ENCODE data around the gene ATP5PB. TPM values are rescaled to one million over a fixed set of nuclear protein-coding genes. Genes with fewer than 3 reads are reported as not detected.

ATP5PB gene, protein sequence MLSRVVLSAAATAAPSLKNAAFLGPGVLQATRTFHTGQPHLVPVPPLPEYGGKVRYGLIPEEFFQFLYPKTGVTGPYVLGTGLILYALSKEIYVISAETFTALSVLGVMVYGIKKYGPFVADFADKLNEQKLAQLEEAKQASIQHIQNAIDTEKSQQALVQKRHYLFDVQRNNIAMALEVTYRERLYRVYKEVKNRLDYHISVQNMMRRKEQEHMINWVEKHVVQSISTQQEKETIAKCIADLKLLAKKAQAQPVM
- total RNA-seq (100 to 1,000 TPM; 194 to 200 TPM), polyA plus RNA-seq (100 to 1,000 TPM; 206 to 256 TPM)
- long read RNA-seq, donor 1, transcript ATP5PB-202 (7 exons, 3,156 nt): major isoform, 123 of 144 reads
- long read RNA-seq, donor 1, partial matches to known transcripts: 18 of 144 reads
- long read RNA-seq, donor 1, other reads (novel, unspliced or antisense): 0 of 144 reads
- long read RNA-seq, donor 2, transcript ATP5PB-202 (7 exons, 3,156 nt): major isoform, 37 of 39 reads
- long read RNA-seq, donor 2, partial matches to known transcripts: 0 of 39 reads
- long read RNA-seq, donor 2, other reads (novel, unspliced or antisense): 0 of 39 reads
- long read RNA-seq, donor 3, transcript ATP5PB-202 (7 exons, 3,156 nt): major isoform, 46 of 83 reads
- long read RNA-seq, donor 3, partial matches to known transcripts: 26 of 83 reads
- long read RNA-seq, donor 3, other reads (novel, unspliced or antisense): 9 of 83 reads
- long read RNA-seq, donor 4, transcript ATP5PB-202 (7 exons, 3,156 nt): major isoform, 49 of 80 reads
- long read RNA-seq, donor 4, partial matches to known transcripts: 30 of 80 reads
- long read RNA-seq, donor 4, other reads (novel, unspliced or antisense): 0 of 80 reads
- long read RNA-seq, donor 5, transcript ATP5PB-202 (7 exons, 3,156 nt): major isoform, 120 of 184 reads
- long read RNA-seq, donor 5, partial matches to known transcripts: 53 of 184 reads
- long read RNA-seq, donor 5, other reads (novel, unspliced or antisense): 8 of 184 reads

DNA sequence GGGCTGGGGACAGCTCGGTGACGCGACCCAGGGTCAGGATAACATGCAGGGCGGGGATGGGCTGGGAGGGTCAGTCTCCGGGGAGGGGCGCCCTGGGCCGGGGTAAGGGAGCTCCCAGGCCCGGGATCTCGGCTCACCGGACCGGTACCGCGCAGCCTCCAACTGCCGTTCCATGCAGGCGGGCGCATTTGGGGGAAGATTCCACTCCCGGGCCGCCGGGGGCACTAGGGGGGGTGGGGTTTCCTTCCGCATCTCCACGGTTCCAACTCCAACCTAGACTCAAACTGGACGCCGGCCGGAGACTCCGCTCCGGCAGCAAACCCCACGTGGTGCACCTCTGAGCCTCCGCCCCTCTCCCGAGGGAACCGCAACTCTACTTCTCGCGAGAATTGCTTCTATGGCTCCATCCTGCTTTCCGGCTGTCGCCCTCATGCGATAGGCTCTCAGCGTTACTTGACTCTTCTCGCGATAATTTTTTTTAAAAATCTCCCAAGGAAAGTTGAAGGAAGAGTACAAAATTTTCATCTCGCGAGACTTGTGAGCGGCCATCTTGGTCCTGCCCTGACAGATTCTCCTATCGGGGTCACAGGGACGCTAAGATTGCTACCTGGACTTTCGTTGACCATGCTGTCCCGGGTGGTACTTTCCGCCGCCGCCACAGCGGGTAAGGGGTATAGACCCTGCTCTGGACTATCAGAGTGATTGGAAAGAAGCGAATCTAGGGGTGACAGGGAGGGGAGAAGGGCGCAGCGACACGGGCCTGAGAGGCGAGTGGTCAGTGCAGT is at the start of gene ATP5PB, which contains the start of gene WDR77:
Gene ATP5PB, plus strand, starts transcription at position 547 of the 785 bp plus-strand sequence. Its CDS starts 78 bp downstream, at position 625.
Gene WDR77, minus strand, starts transcription at position 339 of the 785 bp plus-strand sequence. Its CDS starts 87 bp downstream, at position 252.
- Histone ChIP-seq H3K27me3 (ENCODE audit: control insufficient read depth in 3 of 3, insufficient read depth in 3 of 3, low read length in 2 of 3) (no peaks in the 10 kb centered on the region), H3K9me3 (ENCODE audit: control insufficient read depth in 4 of 4, insufficient read depth in 3 of 4, low read length in 3 of 4) (no peaks in the 10 kb centered on the region), H3K4me3 (peak within 1 kb of the TSS; percentile 86), H3K36me3 (ENCODE audit: control insufficient read depth in 4 of 4, insufficient read depth in 4 of 4, low read length in 4 of 4) (peaks cover 8 to 14% (median 11%) of the 10 kb centered on the region in 4 donors), H3K4me1 (ENCODE audit: control insufficient read depth in 5 of 5, insufficient read depth in 5 of 5, low read length in 5 of 5) (peaks cover 2 to 36% (median 14%) of the 10 kb centered on the region in 5 donors), H3K27ac (ENCODE audit: low read depth in 1 of 2, low read length in 1 of 2) (peak within 1 kb of the TSS; percentile 84 to 94), H3K9ac (ENCODE audit: insufficient read depth in 1 of 2, low read length in 2 of 2) (peak within 1 kb of the TSS; percentile 94 to 95)
- 0% methylated on average over 44 to 54 of the region's 54 CpGs for WGBS, 2 donors
- ATAC-seq (ENCODE audit: insufficient read depth, low FRiP score) (peak; percentile 98), DNase-seq (peak; percentile 97 to 100 (median 100))
- TF ChIP-seq, protein P1, sequence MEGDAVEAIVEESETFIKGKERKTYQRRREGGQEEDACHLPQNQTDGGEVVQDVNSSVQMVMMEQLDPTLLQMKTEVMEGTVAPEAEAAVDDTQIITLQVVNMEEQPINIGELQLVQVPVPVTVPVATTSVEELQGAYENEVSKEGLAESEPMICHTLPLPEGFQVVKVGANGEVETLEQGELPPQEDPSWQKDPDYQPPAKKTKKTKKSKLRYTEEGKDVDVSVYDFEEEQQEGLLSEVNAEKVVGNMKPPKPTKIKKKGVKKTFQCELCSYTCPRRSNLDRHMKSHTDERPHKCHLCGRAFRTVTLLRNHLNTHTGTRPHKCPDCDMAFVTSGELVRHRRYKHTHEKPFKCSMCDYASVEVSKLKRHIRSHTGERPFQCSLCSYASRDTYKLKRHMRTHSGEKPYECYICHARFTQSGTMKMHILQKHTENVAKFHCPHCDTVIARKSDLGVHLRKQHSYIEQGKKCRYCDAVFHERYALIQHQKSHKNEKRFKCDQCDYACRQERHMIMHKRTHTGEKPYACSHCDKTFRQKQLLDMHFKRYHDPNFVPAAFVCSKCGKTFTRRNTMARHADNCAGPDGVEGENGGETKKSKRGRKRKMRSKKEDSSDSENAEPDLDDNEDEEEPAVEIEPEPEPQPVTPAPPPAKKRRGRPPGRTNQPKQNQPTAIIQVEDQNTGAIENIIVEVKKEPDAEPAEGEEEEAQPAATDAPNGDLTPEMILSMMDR (IDR thresholded peaks at IDR 0.05; ENCODE audit: control extremely low read depth, extremely low read depth): no peak

DNA sequence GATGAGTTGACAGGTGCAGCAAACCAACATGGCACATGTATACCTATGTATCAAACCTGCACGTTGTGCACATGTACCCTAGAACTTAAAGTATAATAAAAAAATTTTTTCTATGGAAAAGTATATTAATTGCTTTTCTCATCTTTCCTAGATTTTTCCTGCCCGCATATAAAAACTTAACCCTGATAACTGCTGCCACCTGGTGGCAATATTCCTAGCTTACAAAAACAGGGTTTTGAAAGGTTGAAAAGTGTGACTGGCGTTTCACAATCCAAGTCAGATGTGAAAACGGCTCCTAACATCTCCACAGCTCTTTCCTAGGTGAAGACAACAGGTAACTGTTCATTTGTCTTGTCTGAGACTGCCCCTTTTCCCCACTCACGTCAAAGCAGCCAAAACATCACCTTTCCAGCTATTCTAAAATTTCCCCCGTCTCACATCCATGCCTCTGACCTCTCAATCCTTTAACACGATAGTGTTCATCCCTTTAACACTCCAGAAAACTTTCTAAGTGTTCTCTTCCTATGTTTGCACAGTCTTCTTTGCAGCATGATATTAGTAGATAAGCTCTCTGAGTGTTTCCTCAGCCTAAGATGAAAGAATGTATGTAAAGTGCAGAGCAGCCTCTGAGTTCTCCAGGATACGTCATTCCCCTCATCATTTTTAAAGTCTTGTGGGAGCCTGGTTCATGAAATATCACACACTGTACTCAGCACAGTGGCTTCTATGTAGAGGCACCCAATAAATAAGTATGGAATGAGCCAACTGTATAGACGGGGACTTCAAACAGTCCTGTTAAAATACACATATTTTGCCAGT is 49.3 kb upstream of the ATP5PB start:
- WGBS, 2 donors: 26 to 37% methylated on average over 9 of the region's 9 CpGs
- no peaks in the 10 kb centered on the region for H3K9me3 ChIP-seq (ENCODE audit: control insufficient read depth in 4 of 4, insufficient read depth in 3 of 4, low read length in 3 of 4)
- no peak overlapping the region for H3K9ac ChIP-seq (ENCODE audit: insufficient read depth in 1 of 2, low read length in 2 of 2)
- TF ChIP-seq, protein P1 (IDR thresholded peaks at IDR 0.05; ENCODE audit: control extremely low read depth, extremely low read depth): peak; percentile 63
- ATAC-seq (ENCODE audit: insufficient read depth, low FRiP score): peak; percentile 83
- H3K27ac ChIP-seq (ENCODE audit: low read depth in 1 of 2, low read length in 1 of 2): no peak overlapping the region
- no peaks in the 10 kb centered on the region for H3K4me1 ChIP-seq (ENCODE audit: control insufficient read depth in 5 of 5, insufficient read depth in 5 of 5, low read length in 5 of 5)
- peak; percentile 54 to 80 (median 74) for DNase-seq
- H3K27me3 ChIP-seq (ENCODE audit: control insufficient read depth in 3 of 3, insufficient read depth in 3 of 3, low read length in 2 of 3): no peaks in the 10 kb centered on the region
- no peak overlapping the region for H3K4me3 ChIP-seq
- no peaks in the 10 kb centered on the region for H3K36me3 ChIP-seq (ENCODE audit: control insufficient read depth in 4 of 4, insufficient read depth in 4 of 4, low read length in 4 of 4)

DNA sequence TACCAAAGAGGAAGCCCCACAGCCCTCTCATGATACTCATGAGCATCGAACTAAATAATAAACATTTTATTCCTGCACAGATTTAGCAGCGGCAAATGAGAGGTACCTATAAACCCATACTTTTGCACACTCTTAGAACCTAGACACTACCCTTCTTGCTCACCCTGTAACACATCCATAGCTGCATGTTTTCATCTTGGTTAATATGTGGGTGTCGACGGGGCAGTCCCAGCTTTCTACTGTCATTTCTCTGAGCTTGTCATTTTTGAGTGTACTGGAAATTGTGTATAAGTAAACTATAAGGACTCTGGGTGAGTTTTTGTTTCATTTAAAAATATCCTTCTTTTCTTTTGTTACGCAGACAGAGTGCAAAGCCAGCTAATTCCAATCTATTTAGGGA is 47.2 kb upstream of the ATP5PB start:
- H3K4me3 ChIP-seq: no peak overlapping the region
- H3K27ac ChIP-seq (ENCODE audit: low read depth in 1 of 2, low read length in 1 of 2): no peak overlapping the region
- H3K9ac ChIP-seq (ENCODE audit: insufficient read depth in 1 of 2, low read length in 2 of 2): no peak overlapping the region
- DNase-seq (no peak), ATAC-seq (ENCODE audit: insufficient read depth, low FRiP score) (no peak)
- no peaks in the 10 kb centered on the region for H3K36me3 ChIP-seq (ENCODE audit: control insufficient read depth in 4 of 4, insufficient read depth in 4 of 4, low read length in 4 of 4)
- H3K27me3 ChIP-seq (ENCODE audit: control insufficient read depth in 3 of 3, insufficient read depth in 3 of 3, low read length in 2 of 3): no peaks in the 10 kb centered on the region
- H3K9me3 ChIP-seq (ENCODE audit: control insufficient read depth in 4 of 4, insufficient read depth in 3 of 4, low read length in 3 of 4): no peaks in the 10 kb centered on the region
- 84 to 91% methylated on average over 5 of the region's 5 CpGs for WGBS, 2 donors
- peaks cover 0 to 13% (median 5%) of the 10 kb centered on the region in 5 donors for H3K4me1 ChIP-seq (ENCODE audit: control insufficient read depth in 5 of 5, insufficient read depth in 5 of 5, low read length in 5 of 5)
- TF ChIP-seq, protein P1 (IDR thresholded peaks at IDR 0.05; ENCODE audit: control extremely low read depth, extremely low read depth): no peak
